GM12801 (cell line): ENCODE data around the gene KIRREL3.

Experiments used
- CTCF ChIP-seq: IDR thresholded peaks from one replicate; pipeline ENCODE4 v1.5.1; 2011; ENCODE audit warnings: control low read depth; ENCODE audit not compliant: insufficient read length; ENCODE audit errors: extremely low read depth

Gene KIRREL3

GRCh38 chr11:126607374-126607773, 393.2 kb downstream of the KIRREL3 start:
- no peak for TF ChIP-seq CTCF

- no peak for TF ChIP-seq CTCF
Measured at GRCh38 chr11:126606484-126606883, 394.1 kb downstream of the KIRREL3 start.

- TF ChIP-seq CTCF = no peak
Measured at GRCh38 chr11:126604461-126604860, 396.1 kb downstream of the KIRREL3 start.

- no peak for TF ChIP-seq CTCF
Measured at GRCh38 chr11:126603486-126603885, 397.1 kb downstream of the KIRREL3 start.

GRCh38 chr11:126602993-126603392, 397.6 kb downstream of the KIRREL3 start:
- TF ChIP-seq CTCF = no peak

GRCh38 chr11:126602349-126602940, 398.1 kb downstream of the KIRREL3 start:
- TF ChIP-seq CTCF = no peak

GRCh38 chr11:126601550-126602215, 398.9 kb downstream of the KIRREL3 start:
- TF ChIP-seq CTCF = no peak
